ENCODE results near the gene TMC5.
"Not testable (repeated sequence)": the region's sequence is repeated elsewhere in the genome, so short reads cannot be mapped to it uniquely, and the experiment has no call there.

TMC5 gene

DNA sequence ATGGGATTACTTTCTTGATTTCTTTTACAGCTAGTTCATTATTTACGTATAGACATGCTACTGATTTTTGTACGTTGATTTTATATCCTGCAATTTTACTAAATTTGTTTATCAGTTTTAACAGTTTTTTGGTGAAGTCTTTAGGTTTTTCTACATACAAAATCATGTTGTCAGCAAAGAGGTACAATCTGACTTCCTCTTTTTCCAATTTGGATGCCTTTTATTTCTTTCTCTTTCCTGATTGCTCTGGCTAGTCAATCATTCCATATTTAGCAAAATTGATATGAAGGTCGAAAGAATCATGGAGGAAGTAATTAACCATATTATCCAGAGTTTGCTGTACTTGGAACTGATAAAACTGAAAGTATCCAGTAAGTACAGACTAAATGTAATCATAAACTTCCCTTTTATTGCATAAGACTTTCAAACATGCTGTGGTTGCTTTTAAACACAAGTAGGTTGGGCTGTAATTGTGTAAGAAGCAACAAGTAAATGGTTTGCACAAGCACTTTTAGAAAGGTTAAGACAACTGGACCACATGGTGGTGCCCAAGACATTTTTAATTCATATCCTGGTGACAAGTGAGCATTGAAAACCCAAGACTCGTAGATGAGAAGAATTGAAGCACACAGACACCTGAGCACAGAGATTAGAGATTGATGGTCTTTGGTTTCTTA lies 95.8 kb downstream of the TMC5 start:
- DNase-seq: no peak

DNA sequence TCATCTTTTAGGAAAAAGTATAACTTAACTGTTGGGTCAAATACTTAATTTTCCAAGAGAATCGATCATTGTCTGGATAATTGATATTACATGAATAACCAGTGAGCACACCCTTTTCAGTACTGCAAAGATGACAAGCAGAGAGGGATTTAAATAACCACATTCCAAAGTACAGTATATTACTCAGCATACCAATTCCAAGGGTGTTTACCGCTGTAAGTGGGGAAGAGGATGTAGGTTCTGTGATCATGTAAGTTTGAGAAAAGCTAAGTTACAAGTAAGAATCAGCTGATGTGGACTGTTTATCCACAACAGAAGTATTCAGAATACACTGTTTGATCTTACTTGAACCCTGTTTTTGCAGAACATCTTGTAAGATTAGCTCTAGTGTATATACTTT lies 98.1 kb downstream of the TMC5 start:
- no peak for DNase-seq

DNA sequence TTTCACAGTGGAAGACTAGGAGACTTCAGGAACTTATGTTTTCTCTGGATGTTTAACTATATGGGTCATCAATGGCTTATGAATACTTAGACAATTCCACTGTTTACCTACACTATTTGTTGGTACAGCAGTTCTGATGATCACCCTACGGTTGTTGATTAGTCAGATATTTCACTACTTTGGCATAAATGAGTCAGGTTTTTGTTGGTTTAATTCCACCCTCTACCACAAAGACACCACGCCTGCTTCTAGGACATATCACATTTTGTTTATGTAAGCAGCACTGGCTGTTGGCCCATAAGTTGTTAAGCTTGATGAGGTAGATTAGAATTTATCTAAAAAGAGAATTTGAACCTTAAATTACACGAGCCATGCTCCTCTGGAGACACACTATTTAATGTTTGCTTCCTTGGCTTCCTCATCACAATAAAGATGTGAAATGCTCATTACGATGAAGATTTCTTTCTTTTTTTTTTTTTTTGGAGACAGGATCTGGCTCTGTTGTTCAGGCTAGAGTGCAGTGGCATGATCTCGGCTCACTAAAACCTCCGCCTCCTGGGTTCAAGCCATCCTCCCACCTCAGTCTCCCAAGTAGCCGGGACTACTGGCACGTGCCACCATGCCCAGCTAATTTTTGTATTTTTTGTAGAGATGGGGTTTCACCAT lies 99.9 kb downstream of the TMC5 start:
- DNase-seq: no peak

GRCh38 chr16:19518388-19518787 lies 100.7 kb downstream of the TMC5 start:
- DNase-seq: no peak

DNA sequence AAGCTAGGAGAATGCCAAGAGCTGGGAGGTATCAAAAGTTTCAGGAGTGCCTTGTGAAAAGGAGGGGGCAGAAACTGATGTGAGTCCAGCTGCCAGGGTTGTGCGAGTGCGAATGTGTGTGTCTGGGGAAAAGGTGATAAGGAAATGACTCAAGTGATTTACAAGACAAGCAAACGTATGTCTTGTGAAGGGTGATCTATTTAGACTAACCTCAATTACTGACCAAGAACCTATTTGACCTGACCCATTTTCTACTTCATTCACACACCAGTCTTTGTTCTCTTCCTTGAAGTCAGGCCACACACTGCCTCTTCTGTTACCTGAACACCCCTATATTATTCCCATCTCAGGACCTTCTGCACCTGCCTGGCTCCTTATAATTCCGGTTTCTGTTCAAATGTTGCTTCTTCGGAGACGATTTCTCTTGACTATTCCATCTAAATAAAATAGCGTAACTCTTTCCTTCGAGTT lies 103.2 kb downstream of the TMC5 start:
- DNase-seq: no peak

- peak; percentile 96 to 97 for DNase-seq
These were observed 104.1 kb downstream of the TMC5 start, which contains the start of gene GDE1 for GRCh38 chr16:19521471-19522396. Gene GDE1 (minus strand): TSS chr16:19522098. CDS start chr16:19521964, 134 bp downstream.

- DNase-seq: no peak
These were observed 104.7 kb downstream of the TMC5 start for GRCh38 chr16:19522397-19522732.

GRCh38 chr16:19522760-19523159 lies 105.1 kb downstream of the TMC5 start:
- no peak for DNase-seq

DNA sequence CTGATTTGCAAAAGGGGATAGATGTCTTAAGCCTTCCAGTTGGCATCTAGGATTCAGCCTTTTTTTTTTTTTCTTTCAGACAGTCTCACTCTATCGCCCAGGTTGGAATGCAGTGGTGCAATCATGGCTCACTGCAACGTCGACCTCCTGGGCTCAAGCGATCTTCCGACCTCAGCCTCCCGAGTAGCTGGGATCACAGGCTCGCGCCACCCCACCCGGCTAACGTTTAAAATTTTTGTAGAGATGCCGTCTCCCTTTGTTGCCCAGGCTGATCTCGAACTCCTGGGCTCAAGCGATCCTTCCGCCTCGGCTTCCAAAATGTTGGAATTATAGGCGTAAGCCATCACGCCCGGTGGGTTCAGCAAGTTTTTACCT lies 105.5 kb downstream of the TMC5 start:
- no peak for DNase-seq

DNA sequence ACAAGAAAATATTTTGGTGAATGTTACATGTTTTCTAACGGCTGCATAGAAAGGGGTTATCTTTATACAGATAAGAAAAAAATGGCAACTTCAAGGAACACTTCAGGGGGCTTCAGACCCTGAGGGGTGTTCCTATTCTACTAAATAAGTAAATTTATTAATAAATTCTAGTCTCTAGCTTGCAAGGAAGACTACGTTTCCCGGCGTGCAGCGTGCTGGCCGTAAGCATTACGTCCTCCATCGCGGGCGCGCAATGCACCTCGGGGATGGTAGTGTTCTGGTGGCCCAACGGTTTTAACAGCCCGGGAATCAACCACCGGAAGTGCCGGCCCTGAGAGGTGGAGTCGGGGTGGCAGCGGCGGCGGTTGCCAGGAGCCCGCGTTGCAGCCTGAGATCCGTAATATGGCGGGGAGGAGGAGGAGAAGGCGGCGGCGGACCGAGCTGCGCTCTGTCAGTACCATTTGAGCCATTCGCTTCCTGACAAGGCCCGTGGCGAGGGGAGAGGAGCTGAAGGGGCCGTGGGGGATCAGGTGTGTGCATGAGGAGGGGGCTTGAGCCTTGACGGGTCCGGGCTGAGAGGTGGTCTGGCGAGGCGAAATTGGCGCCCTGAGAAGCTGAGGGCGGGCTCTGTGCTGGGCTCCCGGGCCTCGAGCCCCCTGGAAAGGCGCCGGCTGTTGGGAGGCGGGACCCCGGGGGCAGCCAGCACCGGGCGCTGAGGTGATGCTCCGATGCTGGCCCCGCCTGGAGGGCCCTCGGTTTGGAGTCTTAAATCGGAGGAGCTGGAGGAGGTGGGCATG lies 106.1 kb downstream of the TMC5 start, which contains the start of gene CCP110:
Gene CCP110 (plus strand): TSS at position 384 of the 797 bp plus-strand sequence. CDS start 3,940 bp downstream, outside the sequence.
- DNase-seq: peak; percentile 98 to 99

GRCh38 chr16:19524356-19524615 lies 106.6 kb downstream of the TMC5 start:
- DNase-seq: peak in 1 of 2 donors; percentile 43

DNA sequence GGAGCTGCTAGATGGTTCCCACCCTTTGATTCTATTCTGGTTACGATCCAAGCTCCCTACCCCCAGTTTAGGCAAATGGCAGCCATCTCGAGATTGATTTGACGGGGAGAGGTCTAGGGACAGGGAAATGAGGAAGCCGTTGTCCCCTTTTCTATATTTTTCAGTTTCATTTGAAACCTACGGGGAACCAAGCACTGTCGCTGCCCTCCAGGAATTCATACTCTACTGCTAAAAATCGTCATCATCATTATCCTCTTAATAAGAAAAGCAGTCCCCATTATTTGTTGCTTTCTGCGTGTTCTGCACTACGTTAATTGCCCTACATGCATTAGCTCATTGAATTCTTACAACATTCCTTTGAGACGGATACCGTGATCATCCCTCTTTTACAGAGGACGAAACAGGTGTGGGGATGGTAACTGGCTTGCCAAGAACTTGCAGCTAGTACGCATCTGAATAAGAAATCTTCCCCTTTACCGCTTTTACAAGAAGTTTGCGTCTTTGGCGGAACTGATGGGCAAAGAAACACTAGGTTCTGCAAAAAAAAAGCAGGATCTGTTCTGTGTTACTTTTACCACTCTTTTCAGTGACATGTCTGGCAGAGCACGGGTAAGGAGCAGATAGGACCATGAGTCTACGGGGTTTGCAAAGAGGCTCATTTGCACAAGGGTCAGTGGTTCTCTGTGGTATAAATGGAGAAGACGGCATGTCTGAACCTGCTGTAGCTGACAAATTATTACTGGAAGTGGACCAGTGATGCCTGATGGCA lies 107.1 kb downstream of the TMC5 start:
- DNase-seq: peak; percentile 25 to 65

GRCh38 chr16:19525385-19525723 lies 107.7 kb downstream of the TMC5 start:
- no peak for DNase-seq

- no peak for DNase-seq
These were observed 109.5 kb downstream of the TMC5 start for GRCh38 chr16:19527161-19527560.

DNA sequence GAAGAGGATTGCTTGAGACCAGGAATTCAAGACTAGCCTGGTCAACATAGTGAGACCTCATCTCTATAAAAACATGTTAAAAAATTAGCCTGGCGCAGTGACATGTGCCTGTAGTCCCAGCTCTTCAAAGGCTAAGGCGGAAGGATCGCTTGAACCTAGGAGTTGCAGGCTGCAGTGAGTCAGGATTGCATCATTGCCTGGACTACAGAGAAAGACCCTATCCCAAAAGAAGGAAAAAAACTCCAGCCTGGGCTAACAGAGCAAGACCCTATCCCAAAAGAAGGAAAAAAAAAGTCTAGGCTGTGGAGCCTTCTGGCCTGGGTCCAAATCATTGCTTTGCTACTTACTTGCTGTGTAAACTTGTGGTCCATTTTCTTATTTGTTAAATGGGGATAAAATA lies 111.0 kb downstream of the TMC5 start:
- no peak for DNase-seq

GRCh38 chr16:19532601-19533000 lies 114.9 kb downstream of the TMC5 start:
- peak in 1 of 2 donors; percentile 91 for DNase-seq

DNA sequence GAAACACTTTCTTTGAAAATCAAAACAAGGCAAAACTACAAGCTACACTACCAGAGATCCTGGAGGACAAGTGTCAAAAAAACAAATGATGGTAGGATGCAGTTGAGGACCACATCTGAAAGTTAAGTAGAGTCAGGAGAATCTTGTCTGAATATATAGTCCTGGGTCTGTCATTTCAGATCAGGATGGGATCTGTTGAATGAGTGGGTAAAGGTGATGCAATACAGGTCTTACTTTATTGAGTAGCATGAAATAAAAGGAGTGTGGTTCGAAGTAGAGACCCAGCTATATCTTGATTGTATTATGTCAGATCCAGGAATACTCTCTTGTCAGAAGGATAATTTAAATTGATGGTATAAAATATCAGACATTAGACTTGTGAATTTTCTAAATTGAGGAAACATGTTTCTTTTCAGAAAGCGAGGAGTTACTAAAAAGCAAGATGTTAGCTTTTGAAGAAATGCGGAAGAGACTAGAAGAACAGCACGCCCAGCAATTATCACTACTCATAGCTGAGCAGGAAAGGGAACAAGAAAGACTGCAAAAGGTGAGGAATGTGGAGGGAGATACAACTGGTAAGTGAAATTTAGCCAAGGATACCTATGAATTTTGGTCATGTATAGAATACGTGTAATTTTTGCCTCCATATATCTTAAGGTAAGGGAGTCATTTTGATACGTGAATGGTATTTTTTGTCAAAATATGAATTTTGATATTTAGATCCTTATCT lies 122.7 kb downstream of the TMC5 start:
- DNase-seq: no peak

DNA sequence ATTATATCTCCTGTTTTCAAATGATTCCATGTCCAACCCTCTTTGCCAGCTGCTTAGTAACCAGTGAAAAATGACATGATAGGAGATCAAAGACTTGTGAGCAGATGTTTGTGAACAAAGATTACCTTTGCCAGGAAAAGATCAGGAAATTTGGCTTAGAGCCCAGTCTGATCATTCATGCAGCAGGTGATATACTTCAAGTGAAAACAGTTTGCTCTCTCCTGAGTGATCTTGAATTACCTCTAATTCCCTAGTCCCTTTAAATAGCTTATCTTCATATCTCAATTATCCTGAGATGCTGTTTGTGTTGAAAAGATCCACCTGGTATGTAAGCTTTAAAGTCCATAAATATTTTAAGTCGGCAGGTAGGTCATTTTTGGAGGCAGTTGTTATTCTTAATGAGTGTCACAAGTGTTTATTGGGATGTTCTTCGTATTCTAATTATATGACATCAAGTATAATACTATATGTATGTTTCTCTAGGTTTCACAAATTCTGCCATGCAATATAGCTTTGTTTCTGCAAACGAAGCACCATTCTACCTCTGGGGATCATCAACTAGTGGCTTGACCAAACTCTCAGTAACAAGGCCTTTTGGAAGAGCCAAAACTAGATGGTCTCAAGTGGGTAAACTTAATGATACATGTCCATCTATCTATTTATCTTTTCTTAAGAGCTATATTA lies 124.6 kb downstream of the TMC5 start:
- DNase-seq: no peak

DNA sequence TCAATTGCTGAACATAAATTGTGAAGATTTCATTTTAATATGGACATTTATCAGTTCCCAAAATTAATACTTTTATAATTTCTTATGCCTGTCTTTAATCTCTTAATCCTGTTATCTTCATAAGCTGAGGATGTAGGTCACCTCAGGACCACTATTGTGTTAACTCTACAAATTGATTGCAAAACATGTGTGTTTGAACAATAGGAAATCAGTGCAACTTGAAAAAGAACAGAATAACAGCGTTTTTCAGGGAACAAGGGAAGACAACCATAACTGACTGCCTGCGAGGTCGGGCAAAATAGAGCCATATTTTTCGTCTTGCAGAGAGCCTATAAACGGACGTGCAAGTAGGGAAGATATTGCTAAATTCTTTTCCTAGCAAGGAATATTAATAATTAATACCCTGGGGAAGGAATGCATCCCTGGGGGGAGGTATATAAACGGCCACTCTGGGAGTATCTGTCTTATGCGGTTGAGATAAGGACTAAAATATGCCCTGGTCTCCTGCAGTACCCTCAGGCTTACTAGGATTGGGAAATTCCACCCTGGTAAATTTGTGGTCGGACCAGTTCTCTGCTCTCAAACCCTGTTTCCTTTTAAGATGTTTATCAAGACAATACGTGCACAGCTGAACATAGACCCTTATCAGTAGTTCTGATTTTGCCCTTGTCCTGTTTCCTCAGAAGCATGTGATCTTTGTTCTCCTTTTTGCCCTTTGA lies 125.8 kb downstream of the TMC5 start:
- DNase-seq: not testable (repeated sequence)

GRCh38 chr16:19548144-19548543 lies 130.5 kb downstream of the TMC5 start:
- DNase-seq: no peak
